22Rv1 (cell line): ENCODE measurements around the gene CNPY1.

Experiments
- ZFX ChIP-seq: fragments of 450-650 bp; IDR thresholded peaks from 2 replicates; pipeline ENCODE4 v1.6.1; 2017; ENCODE audit warnings: antibody characterized with exemption, borderline replicate concordance
- TF ChIP-seq, protein P1 (sequence below): fragments of 450-650 bp; IDR thresholded peaks from 2 replicates; pipeline ENCODE4 v1.5.1; 2017; ENCODE audit warnings: mild to moderate bottlenecking

DNA sequence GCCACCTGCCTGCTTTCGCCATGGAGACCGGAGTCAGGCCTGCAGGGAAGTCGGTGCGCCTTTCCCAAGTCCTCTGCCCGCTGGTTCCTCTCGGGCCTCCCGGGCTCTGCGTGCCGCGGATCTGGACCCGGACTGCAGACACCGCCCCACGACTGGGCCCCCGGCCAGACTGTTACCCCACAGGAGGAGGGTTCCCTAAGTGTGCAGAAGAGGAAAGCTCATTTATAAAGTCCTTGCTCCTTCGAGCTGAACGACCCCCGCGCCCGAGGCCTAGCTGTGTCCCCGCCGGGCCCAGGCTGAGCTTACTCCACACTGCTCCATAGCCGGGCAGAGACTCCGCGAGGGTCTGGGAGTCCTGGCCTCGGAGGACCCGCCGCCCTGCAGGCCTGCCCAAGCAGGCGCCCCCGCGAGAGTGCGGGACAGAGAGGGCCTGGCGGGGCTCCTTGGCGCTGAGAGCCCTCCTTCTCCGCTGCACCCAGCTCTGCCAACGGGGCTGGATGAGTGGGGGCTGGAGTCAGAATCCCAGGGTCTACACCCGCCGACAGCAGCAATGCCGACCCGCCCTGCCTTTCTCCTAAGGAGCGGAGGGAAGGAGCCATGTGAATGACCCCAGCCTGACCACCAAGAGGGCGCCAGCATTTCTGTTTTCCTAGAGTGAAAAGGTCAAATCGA lies 80.1 kb downstream of the CNPY1 start:
- TF ChIP-seq, protein P1, sequence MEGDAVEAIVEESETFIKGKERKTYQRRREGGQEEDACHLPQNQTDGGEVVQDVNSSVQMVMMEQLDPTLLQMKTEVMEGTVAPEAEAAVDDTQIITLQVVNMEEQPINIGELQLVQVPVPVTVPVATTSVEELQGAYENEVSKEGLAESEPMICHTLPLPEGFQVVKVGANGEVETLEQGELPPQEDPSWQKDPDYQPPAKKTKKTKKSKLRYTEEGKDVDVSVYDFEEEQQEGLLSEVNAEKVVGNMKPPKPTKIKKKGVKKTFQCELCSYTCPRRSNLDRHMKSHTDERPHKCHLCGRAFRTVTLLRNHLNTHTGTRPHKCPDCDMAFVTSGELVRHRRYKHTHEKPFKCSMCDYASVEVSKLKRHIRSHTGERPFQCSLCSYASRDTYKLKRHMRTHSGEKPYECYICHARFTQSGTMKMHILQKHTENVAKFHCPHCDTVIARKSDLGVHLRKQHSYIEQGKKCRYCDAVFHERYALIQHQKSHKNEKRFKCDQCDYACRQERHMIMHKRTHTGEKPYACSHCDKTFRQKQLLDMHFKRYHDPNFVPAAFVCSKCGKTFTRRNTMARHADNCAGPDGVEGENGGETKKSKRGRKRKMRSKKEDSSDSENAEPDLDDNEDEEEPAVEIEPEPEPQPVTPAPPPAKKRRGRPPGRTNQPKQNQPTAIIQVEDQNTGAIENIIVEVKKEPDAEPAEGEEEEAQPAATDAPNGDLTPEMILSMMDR, result no peak
- no peak for TF ChIP-seq ZFX
